GM12878 (cell line): ENCODE results near the gene HCLS1.

Experiments used
- BACH1 ChIP-seq: fragments of 450-650 bp; IDR thresholded peaks from 2 replicates; pipeline ENCODE4 v1.6.1; 2017; ENCODE audit warnings: mild to moderate bottlenecking, borderline replicate concordance
- BHLHE40 ChIP-seq, 2 experiments: fragments of 450-650 bp in 1 of 2; IDR thresholded peaks; 2 replicates each; pipeline ENCODE4 v1.6.1; 2011 to 2017; ENCODE audit warnings: low read depth in 2 of 2, borderline replicate concordance in 1 of 2, improper control_type of control experiment in 1 of 2, low read length in 1 of 2, mild to moderate bottlenecking in 1 of 2
- GABPA ChIP-seq: IDR thresholded peaks from 2 replicates; pipeline ENCODE4 v1.6.1; 2014; ENCODE audit warnings: antibody characterized with exemption, low read depth, mild to moderate bottlenecking, inconsistent platforms
- POLR2A ChIP-seq: IDR thresholded peaks from 2 replicates; pipeline ENCODE4 v1.6.1; 2011; ENCODE audit warnings: low read depth, mild to moderate bottlenecking, low read length
- SIN3A ChIP-seq: IDR thresholded peaks from 2 replicates; pipeline ENCODE4 v1.6.1; 2012; ENCODE audit warnings: low read depth, low read length, improper control_type of control experiment
- TAF1 ChIP-seq: IDR thresholded peaks from 2 replicates; pipeline ENCODE4 v1.6.1; 2011; ENCODE audit warnings: mild to moderate bottlenecking, low read depth, low read length, borderline replicate concordance
- ZNF274 ChIP-seq: IDR thresholded peaks from one replicate; pipeline ENCODE4 v1.8.0; 2011; ENCODE audit not compliant: insufficient read length, insufficient read depth

DNA sequence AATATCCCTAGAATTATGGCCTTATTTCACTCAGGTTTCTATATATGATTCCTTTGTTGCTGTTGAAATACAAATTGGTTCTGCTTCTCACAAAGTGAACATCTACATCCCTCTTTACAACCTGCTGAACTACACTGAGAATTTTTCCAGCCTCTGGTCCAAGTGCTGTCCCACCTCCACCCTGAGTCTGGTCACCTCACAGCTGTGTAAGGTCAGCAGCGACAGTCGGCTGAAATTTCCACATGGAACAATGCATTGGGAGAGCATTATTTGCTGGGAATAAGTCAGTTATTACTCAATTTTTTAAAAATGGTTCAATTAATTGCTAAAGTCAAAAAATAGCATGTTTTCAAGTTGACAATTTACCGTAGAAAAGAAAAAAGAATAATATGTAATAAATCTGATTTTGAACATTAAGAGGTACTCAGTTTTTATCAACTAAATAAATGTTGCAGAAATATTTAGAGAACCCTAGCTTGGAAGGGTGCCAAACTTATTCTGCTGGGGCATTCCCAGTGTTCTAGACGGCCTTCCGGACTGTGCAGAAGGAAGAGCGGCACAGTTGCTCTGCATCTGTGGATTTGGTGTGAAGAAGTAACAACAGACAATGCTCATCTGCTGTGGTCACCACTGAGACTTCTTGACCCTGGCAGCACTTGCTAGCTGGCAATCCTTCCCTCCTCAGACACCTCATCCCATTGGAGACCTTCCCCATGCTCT, 1.8 kb downstream of the HCLS1 start:
- TF ChIP-seq ZNF274 (no peak), BACH1 (no peak), SIN3A (no peak), TAF1 (no peak), BHLHE40 (IDR thresholded peaks at IDR 0.05; ENCODE audit: borderline replicate concordance in 1 of 2, low read depth in 2 of 2, low read length in 1 of 2) (no peak), POLR2A (no peak), GABPA (no peak)
